HEK293T (cell line): Measurements from ENCODE around the gene ANKS1B.

Source experiments
- CTCF ChIA-PET: fragments of 350-600 bp; formaldehyde crosslinking; extraction: SDS; loops from one replicate; lab custom pipeline; 2021; ENCODE audit warnings: antibody characterized with exemption, inconsistent platforms; lab: Yijun Ruan, JAX
- POLR2A ChIA-PET: fragments of 350-600 bp; formaldehyde crosslinking; extraction: SDS; loops from one replicate; lab custom pipeline; 2020; ENCODE audit warnings: antibody characterized with exemption, inconsistent platforms; lab: Yijun Ruan, JAX
- DNase-seq: peaks from one replicate; pipeline ENCODE4 v3.0.0; 2012; ENCODE audit warnings: mixed read lengths; ENCODE audit errors: extremely low spot score
- ARNT ChIP-seq: fragments of 450-650 bp; IDR thresholded peaks from 2 replicates; pipeline ENCODE4 v1.6.1; 2017; ENCODE audit warnings: mild to moderate bottlenecking
- BHLHE40 ChIP-seq: fragments of 450-650 bp; IDR thresholded peaks from 2 replicates; pipeline ENCODE4 v1.6.1; 2016; ENCODE audit warnings: mild to moderate bottlenecking, moderate library complexity, borderline replicate concordance
- CTBP1 ChIP-seq: fragments of 450-650 bp; IDR thresholded peaks from 2 replicates; pipeline ENCODE4 v1.6.1; 2016; ENCODE audit warnings: borderline replicate concordance
- ELF4 ChIP-seq: fragments of 450-650 bp; IDR thresholded peaks from 2 replicates; pipeline ENCODE4 v1.6.1; 2017; ENCODE audit warnings: antibody characterized with exemption
- FOXA1 ChIP-seq: fragments of 450-650 bp; IDR thresholded peaks from 2 replicates; pipeline ENCODE4 v1.6.1; 2016; ENCODE audit warnings: mild to moderate bottlenecking
- FOXK2 ChIP-seq: fragments of 450-650 bp; IDR thresholded peaks from 2 replicates; pipeline ENCODE4 v1.6.1; 2016; ENCODE audit warnings: mild to moderate bottlenecking
- FOXM1 ChIP-seq: fragments of 450-650 bp; IDR thresholded peaks from 2 replicates; pipeline ENCODE4 v1.6.1; 2017; ENCODE audit warnings: mild to moderate bottlenecking, borderline replicate concordance
- HDGF ChIP-seq: fragments of 450-650 bp; IDR thresholded peaks from 2 replicates; pipeline ENCODE4 v1.6.1; 2017; ENCODE audit warnings: antibody characterized with exemption, borderline replicate concordance
- L3MBTL2 ChIP-seq: fragments of 450-650 bp; conservative IDR thresholded peaks from 2 replicates; pipeline ENCODE4 v1.6.1; 2016; ENCODE audit warnings: mild to moderate bottlenecking
- LEF1 ChIP-seq: fragments of 450-650 bp; IDR thresholded peaks from 2 replicates; pipeline ENCODE4 v1.6.1; 2017; ENCODE audit warnings: mild to moderate bottlenecking, borderline replicate concordance
- NFRKB ChIP-seq: fragments of 450-650 bp; IDR thresholded peaks from 2 replicates; pipeline ENCODE4 v1.6.1; 2016; ENCODE audit warnings: mild to moderate bottlenecking, moderate library complexity
- PKNOX1 ChIP-seq: fragments of 450-650 bp; IDR thresholded peaks from 2 replicates; pipeline ENCODE4 v1.6.1; 2016
- SP1 ChIP-seq: fragments of 450-650 bp; IDR thresholded peaks from 2 replicates; pipeline ENCODE4 v1.6.1; 2017
- SUZ12 ChIP-seq: fragments of 450-650 bp; IDR thresholded peaks from 2 replicates; pipeline ENCODE4 v1.6.1; 2016; ENCODE audit warnings: mild to moderate bottlenecking
- TARDBP ChIP-seq: fragments of 450-650 bp; IDR thresholded peaks from 2 replicates; pipeline ENCODE4 v1.6.1; 2016
- ZNF384 ChIP-seq: fragments of 450-650 bp; IDR thresholded peaks from 2 replicates; pipeline ENCODE4 v1.6.1; 2016

The ANKS1B gene

GRCh38 chr12:99704458-99704857 lies 280.3 kb downstream of the ANKS1B start:
- POLR2A ChIA-PET: no interaction called here
- TF ChIP-seq PKNOX1: no peak
- TF ChIP-seq CTBP1: no peak
- no peak for TF ChIP-seq ZNF384
- no peak for TF ChIP-seq BHLHE40
- TF ChIP-seq TARDBP: no peak
- no peak for TF ChIP-seq FOXA1
- no peak for TF ChIP-seq FOXM1
- no peak for TF ChIP-seq ELF4
- no peak for TF ChIP-seq FOXK2
- TF ChIP-seq HDGF: no peak
- no peak for TF ChIP-seq ARNT
- TF ChIP-seq SP1: no peak
- no peak for TF ChIP-seq LEF1
- no peak for TF ChIP-seq NFRKB
- TF ChIP-seq L3MBTL2: no peak
- no peak for TF ChIP-seq SUZ12
- DNase-seq: no peak
- CTCF ChIA-PET: no interaction called here

- ChIA-PET POLR2A (no interaction called here), CTCF (no interaction called here)
- TF ChIP-seq ARNT (no peak), LEF1 (no peak), L3MBTL2 (no peak), HDGF (no peak), NFRKB (no peak), ELF4 (no peak), TARDBP (no peak)
- no peak for DNase-seq
These were observed 280.7 kb downstream of the ANKS1B start for GRCh38 chr12:99704036-99704435.

GRCh38 chr12:99700032-99700431 lies 284.7 kb downstream of the ANKS1B start:
- ChIA-PET CTCF (no interaction called here), POLR2A (no interaction called here)
- TF ChIP-seq ARNT: no peak
- no peak for DNase-seq

GRCh38 chr12:99695050-99695449 lies 289.7 kb downstream of the ANKS1B start:
- no peak for DNase-seq
- TF ChIP-seq CTBP1: no peak
- TF ChIP-seq ELF4: no peak
- TF ChIP-seq TARDBP: no peak
- ChIA-PET POLR2A (no interaction called here), CTCF (no interaction called here)

- POLR2A ChIA-PET: no interaction called here
- TF ChIP-seq BHLHE40: no peak
- no peak for DNase-seq
- CTCF ChIA-PET: no interaction called here
These were observed 298.6 kb downstream of the ANKS1B start for GRCh38 chr12:99686142-99686541.

GRCh38 chr12:99680276-99680675 lies 304.5 kb downstream of the ANKS1B start:
- CTCF ChIA-PET: no interaction called here
- TF ChIP-seq SP1 (no peak), SUZ12 (no peak), FOXK2 (no peak), ARNT (no peak), HDGF (no peak), FOXM1 (no peak), NFRKB (no peak), LEF1 (no peak), CTBP1 (no peak), TARDBP (no peak), ELF4 (no peak), ZNF384 (no peak), BHLHE40 (no peak)
- no peak for DNase-seq
- POLR2A ChIA-PET: no interaction called here

GRCh38 chr12:99670635-99671034 lies 314.1 kb downstream of the ANKS1B start:
- DNase-seq: no peak
- TF ChIP-seq FOXK2 (no peak), ELF4 (no peak), PKNOX1 (no peak), SUZ12 (no peak), FOXM1 (no peak), L3MBTL2 (no peak), BHLHE40 (no peak), ARNT (no peak), SP1 (no peak), NFRKB (no peak), HDGF (no peak), ZNF384 (no peak), CTBP1 (no peak), FOXA1 (no peak), LEF1 (no peak), TARDBP (no peak)
- POLR2A ChIA-PET: no interaction called here
- CTCF ChIA-PET: no interaction called here
